ENCODE data around the gene FGF14. TPM values are rescaled to one million over a fixed set of nuclear protein-coding genes. Genes with fewer than 3 reads are reported as not detected.

FGF14 gene
- total RNA-seq, 4 donors from 2014 or later: 0.08 to 1.4 (median 0.22) TPM

DNA sequence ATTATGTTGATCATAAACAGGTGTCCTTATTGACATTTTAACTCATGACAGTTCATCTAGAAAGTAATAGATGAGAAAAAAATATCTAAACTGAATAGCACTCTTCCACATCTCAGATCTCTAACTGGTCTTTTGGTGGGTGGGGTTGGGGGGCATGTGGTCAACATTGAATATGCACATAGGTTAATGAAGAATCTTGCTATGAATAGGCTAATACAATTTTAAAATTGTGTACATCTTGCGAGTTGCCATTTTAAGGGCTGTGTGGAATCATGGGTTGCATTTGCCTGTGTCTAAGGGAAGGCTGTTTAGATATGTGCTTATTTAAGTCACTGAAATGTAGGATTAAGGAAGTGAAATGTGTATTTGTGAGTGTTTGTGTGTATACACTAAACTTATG lies 603.4 kb downstream of the FGF14 start:
- Histone ChIP-seq H3K9me3 (no peaks in the 10 kb centered on the region), H3K36me3 (no peaks in the 10 kb centered on the region), H3K27me3 (no peaks in the 10 kb centered on the region), H3K4me1 (no peaks in the 10 kb centered on the region), H3K27ac (no peak overlapping the region), H3K4me3 (no peak overlapping the region)
- DNase-seq (ENCODE audit: low spot score in 2 of 2): no peak
- WGBS: 90% methylated on average over 1 of the region's 1 CpG
- TF ChIP-seq, protein P1, sequence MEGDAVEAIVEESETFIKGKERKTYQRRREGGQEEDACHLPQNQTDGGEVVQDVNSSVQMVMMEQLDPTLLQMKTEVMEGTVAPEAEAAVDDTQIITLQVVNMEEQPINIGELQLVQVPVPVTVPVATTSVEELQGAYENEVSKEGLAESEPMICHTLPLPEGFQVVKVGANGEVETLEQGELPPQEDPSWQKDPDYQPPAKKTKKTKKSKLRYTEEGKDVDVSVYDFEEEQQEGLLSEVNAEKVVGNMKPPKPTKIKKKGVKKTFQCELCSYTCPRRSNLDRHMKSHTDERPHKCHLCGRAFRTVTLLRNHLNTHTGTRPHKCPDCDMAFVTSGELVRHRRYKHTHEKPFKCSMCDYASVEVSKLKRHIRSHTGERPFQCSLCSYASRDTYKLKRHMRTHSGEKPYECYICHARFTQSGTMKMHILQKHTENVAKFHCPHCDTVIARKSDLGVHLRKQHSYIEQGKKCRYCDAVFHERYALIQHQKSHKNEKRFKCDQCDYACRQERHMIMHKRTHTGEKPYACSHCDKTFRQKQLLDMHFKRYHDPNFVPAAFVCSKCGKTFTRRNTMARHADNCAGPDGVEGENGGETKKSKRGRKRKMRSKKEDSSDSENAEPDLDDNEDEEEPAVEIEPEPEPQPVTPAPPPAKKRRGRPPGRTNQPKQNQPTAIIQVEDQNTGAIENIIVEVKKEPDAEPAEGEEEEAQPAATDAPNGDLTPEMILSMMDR (IDR thresholded peaks at IDR 0.05): no peak
- TF ChIP-seq POLR2A (IDR thresholded peaks at IDR 0.05) (no peak), POLR2AphosphoS5 (IDR thresholded peaks at IDR 0.05) (no peak), EP300 (IDR thresholded peaks at IDR 0.05) (no peak)

DNA sequence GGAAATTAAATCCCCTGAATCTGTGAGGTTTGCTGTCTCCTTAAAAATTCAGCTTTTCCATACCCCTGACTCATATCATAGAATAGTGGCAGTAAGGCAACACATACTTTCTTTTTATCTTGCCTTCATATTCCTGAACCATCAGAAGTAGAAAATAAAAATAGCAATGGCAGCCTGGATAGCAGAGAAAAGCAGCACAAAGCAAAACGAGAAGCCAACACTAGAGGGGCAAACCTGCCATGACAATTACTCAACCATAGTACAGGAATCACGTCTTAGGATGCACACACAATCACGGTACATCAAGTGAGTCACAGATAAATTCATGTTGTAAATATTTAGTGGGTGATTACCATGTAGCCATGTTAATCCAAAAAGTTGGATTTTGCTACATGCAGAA lies 606.4 kb downstream of the FGF14 start:
- H3K9me3 ChIP-seq: no peaks in the 10 kb centered on the region
- H3K4me3 ChIP-seq: no peak overlapping the region
- TF ChIP-seq, protein P1 (IDR thresholded peaks at IDR 0.05): no peak
- TF ChIP-seq POLR2AphosphoS5 (IDR thresholded peaks at IDR 0.05) (no peak), EP300 (IDR thresholded peaks at IDR 0.05) (no peak), POLR2A (IDR thresholded peaks at IDR 0.05) (no peak)
- no peaks in the 10 kb centered on the region for H3K4me1 ChIP-seq
- 78% methylated on average over 3 of the region's 3 CpGs for WGBS
- no peak for DNase-seq (ENCODE audit: low spot score in 2 of 2)
- H3K27me3 ChIP-seq: no peaks in the 10 kb centered on the region
- H3K36me3 ChIP-seq: no peaks in the 10 kb centered on the region
- H3K27ac ChIP-seq: no peak overlapping the region

DNA sequence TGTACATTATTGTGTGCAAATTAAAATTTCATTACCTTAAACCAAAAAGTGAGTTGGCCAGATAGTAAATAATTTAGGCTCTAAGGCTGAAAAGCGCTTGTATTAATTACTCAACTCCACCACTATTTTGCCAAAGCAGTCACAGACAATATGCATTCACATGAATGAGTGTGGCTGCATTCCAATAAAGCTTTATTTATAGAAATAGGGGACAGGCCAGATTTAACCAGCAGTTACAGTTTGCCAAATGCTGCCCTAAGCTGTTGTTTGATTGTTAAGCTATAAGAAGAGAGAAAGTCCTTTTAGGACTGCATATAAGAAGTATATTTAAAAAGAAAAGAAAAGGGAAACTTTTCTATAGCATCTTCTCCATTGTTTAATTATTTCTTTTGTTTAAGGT lies 606.8 kb downstream of the FGF14 start:
- no peak overlapping the region for H3K27ac ChIP-seq
- 60% methylated on average over 1 of the region's 1 CpG for WGBS
- H3K27me3 ChIP-seq: no peaks in the 10 kb centered on the region
- DNase-seq (ENCODE audit: low spot score in 2 of 2): no peak
- H3K36me3 ChIP-seq: no peaks in the 10 kb centered on the region
- H3K4me3 ChIP-seq: no peak overlapping the region
- TF ChIP-seq POLR2A (IDR thresholded peaks at IDR 0.05): no peak
- no peak for TF ChIP-seq EP300 (IDR thresholded peaks at IDR 0.05)
- no peak for TF ChIP-seq POLR2AphosphoS5 (IDR thresholded peaks at IDR 0.05)
- TF ChIP-seq, protein P1 (IDR thresholded peaks at IDR 0.05): no peak
- no peaks in the 10 kb centered on the region for H3K4me1 ChIP-seq
- H3K9me3 ChIP-seq: no peaks in the 10 kb centered on the region

DNA sequence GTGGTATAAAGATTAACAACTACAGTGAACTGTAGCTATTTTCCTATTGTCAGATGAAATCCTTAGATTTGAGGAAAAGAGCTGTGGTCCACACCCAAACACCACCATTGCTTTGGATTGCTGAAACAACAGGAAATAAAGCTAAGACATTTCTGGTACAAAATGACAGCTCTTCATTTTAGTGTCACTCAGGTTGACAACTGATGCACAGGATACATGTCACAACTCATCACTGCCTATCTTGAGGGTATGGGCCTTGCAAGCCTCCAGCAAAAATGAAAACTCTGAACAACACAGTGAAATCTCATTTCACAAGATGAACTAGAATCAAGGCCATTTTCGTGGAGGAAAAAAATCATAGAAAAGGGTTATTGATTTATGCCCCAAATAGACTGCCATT lies 609.7 kb downstream of the FGF14 start:
- H3K9me3 ChIP-seq: no peaks in the 10 kb centered on the region
- no peaks in the 10 kb centered on the region for H3K4me1 ChIP-seq
- H3K27ac ChIP-seq: no peak overlapping the region
- WGBS: 69% methylated on average over 1 of the region's 1 CpG
- TF ChIP-seq EP300 (IDR thresholded peaks at IDR 0.05) (no peak), POLR2AphosphoS5 (IDR thresholded peaks at IDR 0.05) (no peak), POLR2A (IDR thresholded peaks at IDR 0.05) (no peak)
- TF ChIP-seq, protein P1 (IDR thresholded peaks at IDR 0.05): no peak
- H3K36me3 ChIP-seq: no peaks in the 10 kb centered on the region
- no peaks in the 10 kb centered on the region for H3K27me3 ChIP-seq
- no peak overlapping the region for H3K4me3 ChIP-seq
- no peak for DNase-seq (ENCODE audit: low spot score in 2 of 2)

DNA sequence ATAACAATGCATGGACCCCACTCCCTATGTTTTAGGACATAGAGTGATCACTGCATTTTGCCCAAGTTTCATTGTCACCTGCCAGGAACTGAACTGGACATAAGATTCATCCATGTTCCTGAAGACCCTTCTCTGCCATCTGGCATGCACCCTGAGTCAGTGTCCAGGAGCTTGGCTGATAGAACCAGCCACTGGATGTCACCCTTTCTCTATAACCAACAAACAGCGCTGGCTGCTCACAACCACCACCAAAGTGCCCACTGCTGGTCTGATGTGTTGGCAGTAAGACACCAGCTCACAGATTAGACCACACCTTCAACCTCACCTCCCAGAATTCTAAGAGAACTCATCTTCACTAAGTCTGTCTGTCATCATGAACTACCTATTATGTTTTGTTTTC lies 616.0 kb downstream of the FGF14 start:
- no peak for TF ChIP-seq POLR2A (IDR thresholded peaks at IDR 0.05)
- no peak for TF ChIP-seq POLR2AphosphoS5 (IDR thresholded peaks at IDR 0.05)
- TF ChIP-seq, protein P1 (IDR thresholded peaks at IDR 0.05): no peak
- TF ChIP-seq EP300 (IDR thresholded peaks at IDR 0.05): no peak
- Histone ChIP-seq H3K27ac (no peak overlapping the region), H3K36me3 (no peaks in the 10 kb centered on the region), H3K4me3 (no peak overlapping the region), H3K4me1 (no peaks in the 10 kb centered on the region), H3K9me3 (no peaks in the 10 kb centered on the region), H3K27me3 (no peaks in the 10 kb centered on the region)
- WGBS: 15% methylated on average over 1 of the region's 1 CpG
- DNase-seq (ENCODE audit: low spot score in 2 of 2): no peak
